GM18951 (cell line): ENCODE results near the gene SEMA4B.
A peak's percentile ranks its signal among the peaks of the same experiment; 100 is the strongest.

Source experiments
- POLR2A ChIP-seq: IDR thresholded peaks from 4 replicates; pipeline ENCODE4 v1.6.1; 2011; ENCODE audit warnings: mild to moderate bottlenecking; ENCODE audit not compliant: insufficient read length, insufficient read depth; ENCODE audit errors: extremely low read depth
- in situ Hi-C: fragments of 300-500 bp; cut with MboI; formaldehyde crosslinking; loops from one replicate; pipeline ENCODE4 v1.12.0; 2022; ENCODE audit warnings: low sequenced_read_pairs, mixed read lengths, inconsistent platforms; ENCODE audit not compliant: unreplicated experiment

SEMA4B gene

GRCh38 chr15:90232196-90232595 is 31.1 kb downstream of the SEMA4B start:
- in situ Hi-C loops, result no loop called here
- TF ChIP-seq POLR2A, result no peak

GRCh38 chr15:90232941-90233386 is 31.8 kb downstream of the SEMA4B start:
- in situ Hi-C loops, result no loop called here

GRCh38 chr15:90233387-90234095 is 32.4 kb downstream of the SEMA4B start, which contains the start of gene CIB1:
Gene CIB1, minus strand, starts transcription at chr15:90233941. Its CDS starts 56 bp downstream, at chr15:90233885.
- in situ Hi-C loops, result no loop called here
- peak; percentile 56 for TF ChIP-seq POLR2A

More at GRCh38 chr15:90232941-90233386, 31.8 kb downstream of the SEMA4B start:
- no peak for TF ChIP-seq POLR2A

GRCh38 chr15:90234096-90234988 is 33.2 kb downstream of the SEMA4B start, which contains the start of gene GDPGP1:
Gene GDPGP1, plus strand, starts transcription at chr15:90234209. Its CDS starts 6,700 bp downstream, at chr15:90240909.
- in situ Hi-C loops, result no loop called here
- TF ChIP-seq POLR2A, result peak; percentile 92

- TF ChIP-seq POLR2A, result no peak
- in situ Hi-C loops, result no loop called here
Observed at GRCh38 chr15:90239371-90239770, 38.2 kb downstream of the SEMA4B start.

- TF ChIP-seq POLR2A, result no peak
- in situ Hi-C loops, result no loop called here
Observed at GRCh38 chr15:90240856-90241255, 39.7 kb downstream of the SEMA4B start.

GRCh38 chr15:90241343-90242192 is 40.4 kb downstream of the SEMA4B start:
- in situ Hi-C loops, result no loop called here
- no peak for TF ChIP-seq POLR2A

GRCh38 chr15:90243943-90244639 is 43.0 kb downstream of the SEMA4B start:
- in situ Hi-C loops, result no loop called here

GRCh38 chr15:90248789-90249202 is 47.7 kb downstream of the SEMA4B start:
- no peak for TF ChIP-seq POLR2A

More at GRCh38 chr15:90243943-90244639, 43.0 kb downstream of the SEMA4B start:
- TF ChIP-seq POLR2A, result no peak

GRCh38 chr15:90249203-90249863 is 48.2 kb downstream of the SEMA4B start, which contains the start of gene TTLL13:
Gene TTLL13, plus strand, starts transcription at chr15:90249556. Its CDS starts 1,075 bp downstream, at chr15:90250631.
- no peak for TF ChIP-seq POLR2A
- in situ Hi-C loops, result no loop called here

More at GRCh38 chr15:90248789-90249202, 47.7 kb downstream of the SEMA4B start:
- in situ Hi-C loops, result no loop called here

GRCh38 chr15:90257776-90258175 is 56.6 kb downstream of the SEMA4B start:
- in situ Hi-C loops, result no loop called here
- no peak for TF ChIP-seq POLR2A
